Measurements from ENCODE around the gene ATG13.

DNA sequence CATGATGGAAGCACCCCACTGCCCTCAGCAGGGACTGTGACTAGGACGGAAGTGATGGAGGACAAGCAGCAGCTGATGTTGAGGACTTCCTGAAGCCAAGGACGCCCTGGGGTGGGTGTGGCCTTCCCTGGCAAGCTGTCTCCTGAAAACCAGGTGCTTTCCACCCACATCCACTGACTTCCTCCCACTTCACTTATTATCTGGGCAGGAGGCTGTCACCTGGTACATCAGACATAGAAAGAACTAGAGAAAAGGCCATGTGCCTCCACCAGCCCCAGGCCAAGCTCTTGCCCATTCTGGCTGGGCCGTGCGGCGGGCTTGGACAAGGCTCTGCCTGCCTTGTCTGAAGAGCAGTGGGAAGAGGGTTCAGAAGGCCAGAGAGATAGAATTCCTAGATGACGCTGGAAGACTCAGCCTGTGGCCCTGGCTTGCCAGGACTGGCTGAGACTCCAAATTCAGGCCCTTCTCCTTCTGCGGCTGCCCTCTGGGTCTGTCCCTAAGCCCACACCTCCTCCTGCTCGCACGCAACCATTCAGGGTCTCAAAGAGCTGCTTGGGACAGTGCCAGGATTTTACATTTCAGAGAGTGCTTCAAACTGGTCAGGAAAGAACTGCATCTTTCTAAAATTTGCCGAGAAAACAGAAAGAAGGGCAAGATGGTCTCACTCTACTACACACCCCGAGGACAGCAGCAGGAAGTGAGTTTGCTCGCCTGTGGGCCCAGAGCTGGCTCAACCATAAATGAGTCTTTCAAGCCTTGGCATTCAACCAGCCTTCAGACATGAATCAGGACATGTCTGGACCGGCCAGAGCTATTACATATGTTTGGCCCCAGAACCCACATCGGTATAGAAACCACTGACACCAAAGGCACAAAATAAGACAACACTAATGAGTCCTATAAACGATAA, 69.8 kb downstream of the ATG13 start:
- TF ChIP-seq POLR2AphosphoS5 (IDR thresholded peaks at IDR 0.05) (peak; percentile 50 to 71 (median 60)), POLR2A (IDR thresholded peaks at IDR 0.05) (no peak)
- TF ChIP-seq, protein P1, sequence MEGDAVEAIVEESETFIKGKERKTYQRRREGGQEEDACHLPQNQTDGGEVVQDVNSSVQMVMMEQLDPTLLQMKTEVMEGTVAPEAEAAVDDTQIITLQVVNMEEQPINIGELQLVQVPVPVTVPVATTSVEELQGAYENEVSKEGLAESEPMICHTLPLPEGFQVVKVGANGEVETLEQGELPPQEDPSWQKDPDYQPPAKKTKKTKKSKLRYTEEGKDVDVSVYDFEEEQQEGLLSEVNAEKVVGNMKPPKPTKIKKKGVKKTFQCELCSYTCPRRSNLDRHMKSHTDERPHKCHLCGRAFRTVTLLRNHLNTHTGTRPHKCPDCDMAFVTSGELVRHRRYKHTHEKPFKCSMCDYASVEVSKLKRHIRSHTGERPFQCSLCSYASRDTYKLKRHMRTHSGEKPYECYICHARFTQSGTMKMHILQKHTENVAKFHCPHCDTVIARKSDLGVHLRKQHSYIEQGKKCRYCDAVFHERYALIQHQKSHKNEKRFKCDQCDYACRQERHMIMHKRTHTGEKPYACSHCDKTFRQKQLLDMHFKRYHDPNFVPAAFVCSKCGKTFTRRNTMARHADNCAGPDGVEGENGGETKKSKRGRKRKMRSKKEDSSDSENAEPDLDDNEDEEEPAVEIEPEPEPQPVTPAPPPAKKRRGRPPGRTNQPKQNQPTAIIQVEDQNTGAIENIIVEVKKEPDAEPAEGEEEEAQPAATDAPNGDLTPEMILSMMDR (IDR thresholded peaks at IDR 0.05 in 8 of 11, conservative IDR thresholded peaks at IDR 0.05 in 3 of 11): no peak

Data from spleen (tissue), 7 donors.